HTR-8/SVneo (cell line): ENCODE results near the gene DLG1.

Experiments used
- DNase-seq: peaks from one replicate; pipeline ENCODE4 v3.0.0; 2011; ENCODE audit warnings: low spot score, mixed read lengths; ENCODE audit not compliant: insufficient read length
- FAIRE-seq: peaks from 2 replicates; lab custom pipeline; 2011; peaks lifted over from hg19 to GRCh38; lab: Jason Lieb, UNC

DLG1 gene

GRCh38 chr3:197188963-197189362, 109.4 kb downstream of the DLG1 start:
- FAIRE-seq: no peak
- no peak for DNase-seq

GRCh38 chr3:197186887-197187588, 111.4 kb downstream of the DLG1 start:
- DNase-seq: peak; percentile 51
- FAIRE-seq: peak; percentile 59

DNA sequence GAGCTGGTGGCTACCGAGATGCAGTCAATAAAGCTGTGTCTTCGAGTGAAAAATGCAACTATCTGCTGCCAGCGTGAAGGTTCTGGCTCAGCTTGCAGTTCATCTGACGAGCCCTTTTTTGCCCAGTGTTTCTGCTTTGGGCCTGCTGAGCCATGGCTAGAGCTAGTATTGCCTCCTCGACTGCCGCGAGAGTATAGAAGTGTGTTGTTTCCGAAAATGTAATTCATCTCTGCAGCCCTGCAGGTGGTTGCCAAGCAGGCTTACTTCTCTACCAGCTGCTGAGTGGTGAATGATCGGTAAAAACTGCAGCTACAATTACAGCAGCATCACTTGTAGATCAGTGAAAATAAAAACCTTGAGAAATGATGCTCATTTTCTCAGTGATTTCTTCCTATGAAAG, 114.8 kb downstream of the DLG1 start:
- DNase-seq (no peak), FAIRE-seq (no peak)

DNA sequence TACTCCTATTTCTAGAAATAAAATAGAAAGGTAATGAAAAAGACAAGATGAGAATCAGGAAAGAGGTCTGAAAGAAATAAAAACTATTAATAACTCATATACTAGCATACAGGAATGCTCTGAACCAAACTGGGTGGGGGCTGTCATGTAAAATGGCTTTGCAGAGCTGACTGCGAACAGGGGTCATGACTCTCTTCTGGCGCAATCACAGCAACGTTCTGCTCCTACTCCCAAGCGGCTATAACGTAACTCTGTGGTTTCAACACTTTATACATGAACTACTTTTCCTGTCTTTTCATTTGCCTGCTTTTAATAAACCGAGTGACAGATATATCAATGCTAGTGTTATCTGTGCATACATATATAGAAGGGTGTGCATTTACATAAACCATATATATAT, 116.7 kb downstream of the DLG1 start:
- no peak for FAIRE-seq

DNA sequence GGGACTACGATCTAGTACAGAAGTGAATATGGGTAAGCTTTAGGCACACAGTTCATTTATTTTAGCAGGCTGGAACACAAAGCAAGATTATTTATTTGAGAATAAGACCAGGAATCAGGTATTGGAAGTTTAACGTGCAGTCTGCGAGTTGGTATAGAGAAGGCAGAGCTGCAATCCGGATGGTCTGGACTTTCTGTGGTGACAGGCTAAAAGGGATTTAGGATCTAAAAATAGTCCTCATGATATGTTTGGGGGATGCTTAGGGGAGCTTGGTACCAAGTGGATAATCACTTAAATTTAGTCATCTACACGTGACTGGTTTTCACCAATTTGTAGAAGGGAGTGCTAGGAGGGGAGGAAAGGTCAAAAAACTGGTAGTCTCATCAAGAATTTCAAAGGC, 119.4 kb downstream of the DLG1 start:
- FAIRE-seq (no peak), DNase-seq (no peak)

More for the DNA sequence above, 116.7 kb downstream of the DLG1 start:
- DNase-seq: no peak

DNA sequence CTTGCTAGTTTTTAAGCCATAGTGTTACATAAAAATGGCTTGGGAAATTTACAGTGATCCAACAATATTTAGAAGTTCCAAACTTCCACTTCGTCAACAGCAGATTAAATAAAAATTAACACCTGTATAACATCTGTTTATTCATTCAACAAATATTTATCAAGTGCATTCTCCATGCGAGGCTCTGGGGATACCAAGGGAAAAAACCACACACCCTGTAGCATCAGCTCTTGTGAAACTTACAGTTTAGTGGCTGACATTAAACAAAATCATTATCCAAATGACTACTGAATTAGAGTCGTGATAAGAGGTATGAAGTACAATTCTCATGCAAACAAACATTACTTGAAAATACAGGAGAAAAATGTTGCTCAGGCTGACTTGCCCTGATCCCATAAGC, 122.9 kb downstream of the DLG1 start:
- no peak for DNase-seq
- no peak for FAIRE-seq

DNA sequence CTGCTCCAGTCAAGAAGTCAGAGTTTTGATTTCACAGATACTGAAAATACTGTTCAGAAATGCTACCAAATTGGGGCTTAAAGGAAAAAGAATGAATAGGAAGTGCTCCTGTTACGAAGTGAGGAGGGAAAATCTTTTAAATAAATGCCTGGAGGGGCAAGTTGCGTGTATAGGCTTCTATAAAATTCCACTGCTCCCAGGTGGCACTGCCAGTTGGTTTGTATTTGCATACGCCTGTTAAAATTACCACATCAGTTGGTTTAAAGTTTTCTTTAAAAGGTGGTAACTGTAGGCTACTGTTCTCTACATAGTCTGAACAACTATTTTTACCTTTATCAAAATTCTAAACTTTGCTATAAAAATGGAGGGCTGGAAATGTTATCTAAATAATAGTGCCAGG, 123.5 kb downstream of the DLG1 start:
- no peak for DNase-seq

DNA sequence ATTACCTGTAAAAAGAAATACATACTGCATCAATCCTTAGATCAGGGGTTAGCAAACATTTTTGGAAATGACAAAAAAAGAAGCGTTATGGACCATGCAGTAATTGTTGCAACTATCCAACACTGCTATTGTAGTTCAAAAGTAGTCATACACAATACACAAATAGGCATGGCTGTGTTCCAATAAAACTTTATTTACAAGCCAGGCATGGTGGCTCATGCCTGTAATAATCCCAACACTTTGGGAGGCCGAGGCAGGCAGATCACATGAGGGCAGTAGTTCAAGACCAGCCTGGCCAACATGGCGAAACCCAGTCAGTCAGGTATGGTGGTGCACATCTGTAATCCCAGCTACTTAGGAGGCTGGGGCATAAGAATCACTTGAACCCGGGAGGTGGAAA, 124.8 kb downstream of the DLG1 start:
- DNase-seq: no peak
- no peak for FAIRE-seq

More for the DNA sequence above, 123.5 kb downstream of the DLG1 start:
- no peak for FAIRE-seq

- FAIRE-seq (no peak), DNase-seq (no peak)
Measured at GRCh38 chr3:197171481-197172067, 126.8 kb downstream of the DLG1 start.

GRCh38 chr3:197169028-197169427, 129.4 kb downstream of the DLG1 start:
- FAIRE-seq (no peak), DNase-seq (no peak)

- FAIRE-seq (no peak), DNase-seq (no peak)
Measured at GRCh38 chr3:197168606-197169005, 129.8 kb downstream of the DLG1 start.

DNA sequence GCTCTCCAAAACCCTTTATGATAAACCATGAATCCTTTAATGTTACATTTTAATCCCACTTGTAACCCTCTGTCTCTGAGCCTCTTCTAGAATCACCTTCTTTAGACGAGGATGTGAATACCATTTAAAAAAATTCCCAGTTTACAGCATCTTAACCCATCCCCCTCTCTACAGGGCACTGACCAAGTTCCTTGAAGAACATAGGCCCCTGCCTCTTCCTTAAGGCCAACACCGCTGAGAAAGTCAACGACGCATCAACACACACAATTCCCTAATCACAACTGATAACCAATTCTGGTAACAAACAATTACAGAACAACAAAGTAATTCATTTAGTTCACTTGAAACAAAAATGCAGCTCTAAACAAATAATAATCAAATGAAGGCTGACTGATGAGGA, 130.3 kb downstream of the DLG1 start:
- DNase-seq (no peak), FAIRE-seq (no peak)

- DNase-seq (no peak), FAIRE-seq (no peak)
Measured at GRCh38 chr3:197167549-197167948, 130.9 kb downstream of the DLG1 start.

DNA sequence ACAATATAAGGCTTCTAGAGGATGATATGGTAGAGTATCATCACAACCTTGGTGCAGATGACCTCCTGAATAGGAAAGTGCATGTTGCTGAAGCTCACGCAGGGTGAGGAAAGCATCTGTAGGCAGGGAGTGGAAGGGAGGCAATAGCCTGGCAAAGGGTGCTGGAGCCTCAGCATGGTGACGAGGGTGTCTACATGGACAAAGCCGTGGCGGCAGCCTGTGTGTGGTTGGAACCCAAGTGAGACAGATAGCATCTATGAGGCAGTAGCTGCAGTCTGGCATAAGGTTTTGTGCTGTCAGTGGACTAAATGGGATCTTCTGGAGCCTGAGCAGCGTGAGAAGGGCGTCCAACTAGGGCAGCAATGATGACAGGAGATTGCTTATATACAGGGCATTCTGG, 132.5 kb downstream of the DLG1 start:
- no peak for DNase-seq
- no peak for FAIRE-seq

GRCh38 chr3:197155046-197155445, 143.4 kb downstream of the DLG1 start:
- DNase-seq: no peak
- FAIRE-seq: no peak

GRCh38 chr3:197151580-197151979, 146.8 kb downstream of the DLG1 start:
- peak; percentile 21 for DNase-seq
- no peak for FAIRE-seq

DNA sequence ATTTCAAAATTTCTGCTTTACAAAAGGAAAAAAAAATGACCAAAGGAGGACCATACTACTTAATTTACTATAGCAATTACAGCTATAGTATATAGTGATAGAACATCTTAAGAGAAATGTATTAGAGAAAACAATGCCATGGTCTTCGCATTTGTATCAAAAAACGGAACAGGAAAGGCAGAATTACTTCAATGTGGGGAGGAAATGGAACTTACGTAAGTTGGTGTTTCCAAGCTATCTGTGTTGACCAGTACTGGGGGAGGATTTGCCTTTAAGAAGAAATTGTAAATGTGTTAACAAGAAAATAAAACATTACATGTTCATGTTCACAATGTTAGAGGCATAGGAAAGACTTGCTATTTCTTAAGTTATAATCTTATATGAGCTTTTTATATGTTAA, 148.9 kb downstream of the DLG1 start:
- FAIRE-seq (no peak), DNase-seq (no peak)

DNA sequence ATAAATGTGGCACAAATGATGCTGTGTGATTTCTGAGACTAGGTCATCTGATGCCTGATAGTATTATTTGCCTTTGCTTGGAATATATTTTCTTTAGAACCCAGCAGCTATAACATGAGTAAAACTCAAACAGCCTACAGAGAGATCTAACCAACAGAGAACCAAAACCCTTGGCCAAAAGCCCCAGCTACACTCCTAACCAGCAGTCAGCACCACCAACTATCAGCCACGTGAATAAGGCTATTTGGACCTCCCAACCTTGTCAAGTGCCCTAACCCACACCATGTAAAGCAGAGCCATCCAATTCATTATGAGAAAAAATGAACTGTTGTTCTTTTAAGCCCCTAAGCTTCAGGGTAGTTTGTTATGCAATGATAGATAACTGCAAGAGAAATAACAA, 154.2 kb downstream of the DLG1 start:
- DNase-seq (no peak), FAIRE-seq (no peak)

GRCh38 chr3:197139586-197139985, 158.8 kb downstream of the DLG1 start:
- no peak for FAIRE-seq
- DNase-seq: no peak

GRCh38 chr3:197137751-197138150, 160.7 kb downstream of the DLG1 start:
- FAIRE-seq (no peak), DNase-seq (no peak)

- DNase-seq: no peak
- no peak for FAIRE-seq
Measured at GRCh38 chr3:197136744-197137143, 161.7 kb downstream of the DLG1 start.

DNA sequence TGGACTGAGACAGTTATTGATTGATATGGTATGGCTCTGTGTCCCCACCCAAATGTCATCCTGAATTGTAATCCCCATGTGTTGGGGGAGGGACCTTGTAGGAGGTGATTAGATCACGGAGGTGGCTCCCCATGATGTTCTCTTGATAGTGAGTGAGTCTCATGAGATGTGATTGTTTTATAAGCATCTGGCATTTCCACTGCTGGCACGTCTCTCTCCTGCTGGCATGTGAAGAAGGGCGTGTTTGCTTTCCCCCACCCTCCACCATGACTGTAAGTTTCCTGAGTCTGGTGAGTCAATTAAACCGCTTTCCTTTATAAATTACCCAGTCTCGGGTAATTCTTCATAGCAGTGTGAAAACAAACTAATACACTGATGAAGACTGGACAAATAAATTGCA, 163.2 kb downstream of the DLG1 start:
- FAIRE-seq (no peak), DNase-seq (no peak)
